HG03039 (cell line): ENCODE results near the gene MAST4.

Experiments
- ATAC-seq: cut with Tn5 transposase; IDR thresholded peaks from one replicate; pipeline ENCODE4 v1.9.1; 2021; ENCODE audit warnings: mild to moderate bottlenecking, moderate library complexity; ENCODE audit not compliant: unreplicated experiment

The MAST4 gene

DNA sequence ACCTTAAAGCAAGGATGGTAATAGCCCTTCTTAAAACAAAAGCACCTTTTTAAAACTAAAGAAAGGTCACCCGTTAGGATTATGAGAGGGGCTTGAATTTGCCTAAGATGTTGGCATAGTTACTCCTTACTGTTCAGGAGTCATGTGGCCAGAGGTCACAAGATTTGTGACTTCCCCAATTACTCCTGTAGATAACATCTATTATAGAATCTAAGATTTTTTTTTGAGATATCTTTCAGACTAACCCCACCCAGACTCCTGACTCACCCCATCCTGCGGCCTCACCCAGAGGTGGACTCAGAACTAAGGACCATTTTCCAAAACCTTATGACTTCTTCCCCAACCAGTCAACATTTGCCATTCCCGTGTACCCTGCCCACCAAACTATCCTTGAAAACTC is 598.0 kb downstream of the MAST4 start:
- no peak for ATAC-seq

DNA sequence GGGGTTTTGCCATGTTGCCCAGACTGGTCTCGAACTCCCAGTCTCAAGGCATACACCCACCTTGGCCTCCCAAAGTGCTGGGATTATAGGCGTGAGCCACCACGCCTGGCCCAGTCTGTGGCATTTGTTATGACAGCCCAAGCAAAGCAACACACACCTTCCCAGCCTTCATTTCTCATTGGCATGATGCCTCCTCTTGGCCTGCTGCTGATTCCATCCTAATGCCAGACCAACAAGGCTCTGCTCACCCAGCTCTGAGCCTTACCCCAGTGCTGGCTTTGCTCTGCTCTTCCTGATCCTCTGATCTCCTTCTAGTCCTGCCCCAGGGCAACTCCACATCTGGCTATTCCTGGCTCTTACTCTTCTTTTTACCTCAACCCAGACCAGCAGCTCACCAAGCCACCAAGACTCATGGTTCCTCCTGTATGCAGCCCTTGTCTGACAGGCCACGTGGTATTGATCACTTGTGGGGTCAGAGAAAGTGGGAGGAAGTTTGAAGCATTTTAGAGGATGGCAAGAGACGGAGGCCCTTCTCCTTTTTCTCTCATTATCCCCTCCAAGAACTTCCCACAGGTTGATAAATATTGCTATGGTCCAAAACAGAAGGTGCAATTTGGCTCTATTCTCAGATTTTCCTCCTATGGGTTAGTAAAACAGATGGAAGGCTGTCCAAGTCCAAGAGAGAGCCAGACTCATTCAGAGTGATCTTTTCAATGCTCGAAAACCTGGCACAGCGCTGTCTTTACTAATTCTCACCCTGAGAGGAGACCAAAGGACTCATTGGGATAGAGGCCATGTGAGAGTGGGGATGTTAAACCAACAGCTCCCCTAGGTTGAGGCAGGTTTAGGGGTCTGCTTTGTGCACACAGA is 599.4 kb downstream of the MAST4 start:
- ATAC-seq, result peak; percentile 32

DNA sequence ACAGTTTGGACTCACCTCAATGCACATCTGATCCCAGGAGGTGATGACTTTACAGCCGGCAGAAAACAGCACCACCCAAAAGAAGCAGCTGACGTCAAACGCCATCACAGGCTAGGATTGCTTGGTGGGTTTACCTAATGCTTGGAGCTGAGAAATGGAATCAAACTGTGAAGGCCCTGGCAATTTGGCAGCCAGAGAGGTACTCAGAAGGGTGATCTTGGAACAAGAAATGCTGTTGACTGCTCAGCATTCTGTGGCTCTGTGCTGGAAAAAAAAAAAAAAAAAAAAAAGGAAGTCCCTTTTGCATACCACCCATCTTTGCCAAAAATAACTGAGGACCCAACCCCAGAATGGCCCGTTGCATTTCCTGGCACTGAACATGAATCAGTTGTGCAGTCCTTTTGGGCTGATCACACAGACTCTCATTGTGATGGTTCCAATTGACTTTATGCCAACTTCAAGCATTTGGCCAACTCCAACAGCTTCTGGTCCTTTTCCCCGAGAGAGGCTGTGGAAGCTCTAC is 600.4 kb downstream of the MAST4 start, which contains the start of gene CD180:
Gene CD180 (minus strand): TSS at position 263 of the 523 bp plus-strand sequence. CDS start 158 bp downstream, at position 105.
- ATAC-seq, result no peak

DNA sequence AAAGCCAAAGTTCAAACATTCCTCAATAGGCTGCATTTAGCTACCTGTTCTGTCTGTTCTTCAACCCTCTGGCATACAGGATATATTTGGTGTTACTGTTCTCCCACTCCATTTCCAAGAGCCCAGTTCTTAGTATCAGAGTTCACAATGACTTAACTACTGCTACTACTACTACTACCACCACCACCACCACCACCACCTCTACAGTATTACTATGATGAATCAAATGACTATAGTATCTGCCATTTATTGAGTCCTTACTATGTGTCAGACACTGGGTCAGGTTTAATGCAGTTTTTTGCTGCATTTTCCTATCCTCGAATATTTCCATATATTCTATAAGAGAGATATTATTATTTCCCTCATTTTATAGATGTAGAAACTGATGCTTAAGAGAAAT is 601.3 kb downstream of the MAST4 start:
- no peak for ATAC-seq

DNA sequence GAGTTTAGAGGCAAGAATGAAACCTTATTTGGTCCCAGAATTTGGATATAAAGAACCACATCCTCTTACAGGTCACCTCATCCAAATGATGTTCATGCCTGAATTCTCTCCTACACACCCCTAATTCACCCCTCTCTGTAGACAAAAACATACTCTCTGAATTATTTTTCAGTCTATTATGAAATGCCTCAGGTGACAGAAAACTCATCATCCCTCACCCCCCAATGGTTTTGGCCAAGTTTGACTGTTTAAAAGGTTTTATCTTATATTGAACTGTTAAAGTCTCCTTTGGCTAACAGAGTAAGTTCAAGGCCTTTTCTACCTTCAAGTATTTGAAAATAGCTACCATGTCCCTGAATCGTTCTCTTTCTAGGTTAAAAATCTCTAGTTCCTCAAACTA is 602.7 kb downstream of the MAST4 start:
- ATAC-seq, result no peak

DNA sequence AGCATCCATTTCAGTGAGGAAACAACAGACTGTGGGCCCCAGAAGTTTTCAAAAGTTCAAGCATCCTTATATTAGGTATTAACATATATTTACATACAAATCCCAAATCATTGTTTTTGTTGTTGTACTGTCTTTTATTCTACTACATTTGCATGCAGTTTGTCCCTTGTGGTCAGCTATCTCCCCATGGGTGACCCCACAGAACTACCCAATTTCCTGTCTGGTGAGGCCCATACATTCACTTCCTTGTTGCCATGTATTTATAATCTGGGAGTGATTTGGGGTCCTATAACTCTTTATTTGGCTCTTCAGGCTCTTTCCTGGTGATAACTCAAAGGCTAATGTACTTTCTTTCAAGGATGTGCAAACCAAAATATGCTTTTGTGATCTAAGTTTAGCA is 603.7 kb downstream of the MAST4 start:
- ATAC-seq, result no peak

DNA sequence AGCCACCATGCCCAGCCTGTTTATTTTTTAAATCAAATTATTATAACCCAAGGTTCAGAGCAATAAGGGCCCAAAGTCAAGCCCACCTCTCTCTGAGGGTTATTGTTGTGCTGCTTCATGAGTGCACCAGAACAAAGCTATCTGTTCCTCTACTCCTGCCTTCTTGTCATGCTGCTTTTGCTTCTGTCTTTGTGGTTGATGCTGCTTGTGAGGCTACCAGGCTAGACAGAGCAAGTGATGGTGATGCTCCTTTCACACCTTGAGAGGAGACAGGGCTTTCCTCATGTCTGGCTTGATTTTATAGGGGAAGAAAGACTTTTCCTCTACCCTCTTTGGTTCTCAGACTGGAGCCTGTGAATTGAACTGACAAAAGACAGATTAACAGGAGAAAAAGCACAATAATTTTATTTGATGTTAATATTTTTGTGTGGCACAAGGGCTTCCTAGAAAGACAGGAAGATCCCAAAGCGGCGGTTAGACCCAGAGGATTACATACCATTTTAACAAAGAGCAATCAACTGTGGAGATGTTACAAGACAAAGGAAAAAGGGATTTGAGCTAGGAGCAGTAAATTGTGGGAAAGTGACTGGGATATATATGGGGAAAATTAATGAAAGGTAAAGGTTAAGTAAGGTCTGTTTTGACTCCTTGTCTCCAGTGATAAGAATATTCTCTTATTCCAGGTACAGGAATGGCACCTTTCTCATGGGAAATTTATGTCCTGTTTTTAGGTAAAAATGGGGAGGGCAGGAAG is 604.8 kb downstream of the MAST4 start:
- no peak for ATAC-seq

DNA sequence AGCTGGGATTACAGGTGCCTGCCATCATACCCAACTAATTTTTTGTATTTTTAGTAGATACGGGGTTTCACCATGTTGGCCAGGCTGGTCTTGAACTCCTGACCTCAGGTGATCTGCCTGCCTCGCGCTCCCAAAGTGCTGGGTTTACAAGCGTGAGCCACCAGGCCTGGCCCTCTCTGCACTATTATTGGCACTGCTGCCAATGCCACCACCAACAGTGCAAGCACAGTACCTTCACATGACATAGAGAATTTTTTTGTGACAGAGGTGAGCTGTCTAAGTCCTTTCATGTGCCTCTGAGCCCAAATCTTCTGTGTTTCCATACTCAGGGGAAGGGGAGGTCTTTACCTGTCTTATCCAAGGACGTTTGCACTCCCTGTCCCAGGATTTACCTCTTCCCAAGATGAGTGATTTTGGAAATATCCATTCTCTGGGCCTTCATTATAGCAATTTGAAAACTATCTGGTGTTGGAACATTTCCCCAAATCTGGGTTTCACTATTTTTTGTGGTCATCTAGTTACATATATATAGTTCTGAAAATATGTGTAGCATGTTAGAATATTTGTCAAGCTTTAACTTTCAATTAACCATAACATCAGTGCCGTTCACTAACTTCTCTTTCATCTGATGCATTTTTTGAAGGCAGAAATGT is 605.8 kb downstream of the MAST4 start:
- ATAC-seq, result no peak

DNA sequence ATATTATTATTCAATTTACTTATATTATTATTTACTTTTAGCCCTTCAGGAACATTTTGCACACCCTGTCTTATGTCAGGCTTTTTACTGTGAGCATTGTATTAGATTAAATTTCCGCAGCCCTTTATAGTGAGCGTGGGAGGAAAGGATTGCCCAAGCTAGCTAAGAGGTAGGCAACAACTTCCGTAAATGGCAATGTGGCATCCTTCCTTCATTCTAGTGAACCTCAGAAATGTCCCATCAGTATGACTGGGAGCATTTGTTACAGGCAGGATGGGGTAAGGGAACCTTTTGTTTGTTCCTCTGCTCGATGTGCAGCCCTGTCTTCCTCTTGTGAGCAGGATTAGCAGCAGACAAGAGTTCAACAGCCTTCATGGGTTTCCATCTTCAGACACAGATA is 606.6 kb downstream of the MAST4 start:
- no peak for ATAC-seq

DNA sequence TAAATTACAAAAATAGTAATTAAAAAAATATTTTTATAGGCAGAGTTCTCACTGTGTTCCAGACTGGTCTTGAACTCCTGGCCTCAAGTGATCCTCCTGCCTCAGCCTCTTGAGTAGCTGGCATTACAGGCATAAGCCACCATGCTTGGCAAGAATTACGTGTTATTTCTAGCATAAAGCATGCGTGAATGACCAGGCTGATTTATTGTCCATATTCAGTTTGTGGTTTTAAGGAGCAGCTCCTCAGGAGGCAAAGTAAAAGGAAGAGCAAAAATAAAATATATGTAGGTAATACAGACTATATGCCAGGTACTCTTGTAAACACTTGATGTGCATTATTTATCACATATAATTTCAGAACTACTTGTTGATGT is 607.5 kb downstream of the MAST4 start:
- no peak for ATAC-seq

DNA sequence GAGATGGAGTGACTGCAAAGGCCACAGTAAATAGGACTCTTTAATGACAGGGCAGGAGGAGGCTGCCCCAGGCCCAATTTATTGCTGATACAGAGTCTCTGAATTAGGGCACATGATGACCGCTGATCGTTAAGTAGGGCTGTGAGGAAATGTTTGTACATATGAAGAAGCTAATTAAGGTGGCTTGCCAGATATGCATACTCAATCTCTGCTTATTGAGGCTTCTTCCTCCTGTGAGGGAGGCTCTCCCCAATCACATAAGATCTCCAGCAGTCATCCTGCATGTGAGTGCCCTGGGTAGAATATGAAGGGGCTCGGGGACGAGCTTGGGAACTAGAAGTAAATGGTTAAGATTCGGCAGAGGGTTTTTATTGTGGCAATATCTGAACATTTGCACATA is 608.6 kb downstream of the MAST4 start:
- ATAC-seq, result no peak

DNA sequence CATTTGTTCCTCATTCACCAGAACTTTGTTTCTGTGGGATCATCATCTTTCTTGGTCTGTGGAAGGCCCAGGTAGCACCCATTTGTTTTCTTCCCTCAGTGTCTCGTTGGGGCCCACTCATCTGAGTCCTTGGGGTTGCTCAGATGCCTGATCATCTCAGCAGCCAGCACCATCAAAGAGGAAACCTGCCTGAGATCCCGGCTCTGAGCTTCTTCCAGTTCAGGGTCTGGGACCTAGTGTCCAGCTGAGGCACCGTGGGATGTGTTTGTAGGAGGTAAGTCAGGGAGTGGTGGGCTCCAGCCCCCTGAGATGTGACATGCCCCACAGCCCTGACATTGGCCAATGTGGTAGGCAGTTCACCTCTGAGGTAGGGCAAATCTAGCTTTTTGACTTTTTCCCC is 609.8 kb downstream of the MAST4 start:
- no peak for ATAC-seq

DNA sequence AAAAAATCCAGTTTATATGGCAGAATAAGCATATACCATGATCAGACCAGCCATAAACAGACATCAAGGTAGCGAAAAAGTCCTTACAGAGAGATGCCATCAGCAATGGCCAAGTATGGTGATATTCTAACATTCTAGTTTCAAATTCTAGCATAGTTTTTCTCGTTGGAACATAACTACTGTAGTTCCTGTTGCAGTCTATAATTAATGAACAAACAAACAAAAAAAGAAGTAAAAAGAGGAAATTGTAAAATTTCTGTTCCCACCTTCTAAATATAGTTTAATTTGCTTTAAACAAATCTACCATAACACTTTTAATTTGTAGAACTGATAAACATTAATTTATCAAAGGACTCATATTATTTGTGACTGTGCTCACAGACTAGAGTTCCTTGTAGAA is 610.3 kb downstream of the MAST4 start:
- no peak for ATAC-seq

DNA sequence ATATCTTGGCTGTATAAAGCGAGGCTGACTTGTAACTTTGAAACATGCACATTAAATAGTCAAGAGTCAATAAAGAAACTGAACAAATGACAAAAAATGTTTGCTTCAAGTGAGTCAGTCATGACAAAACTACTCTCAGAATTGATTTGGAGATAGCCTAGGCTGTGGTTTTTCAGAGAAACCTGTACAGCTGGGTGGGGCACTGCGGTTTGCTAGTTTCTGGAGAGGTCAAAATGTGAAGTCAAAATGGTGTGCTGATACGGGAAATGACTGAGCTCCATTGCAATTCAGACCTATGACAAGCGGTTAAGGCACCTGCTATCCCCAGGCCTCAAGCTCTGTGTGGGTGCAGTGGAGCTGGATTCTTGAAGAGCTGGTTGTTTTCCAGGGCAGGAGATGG is 610.7 kb downstream of the MAST4 start:
- peak; percentile 81 for ATAC-seq

DNA sequence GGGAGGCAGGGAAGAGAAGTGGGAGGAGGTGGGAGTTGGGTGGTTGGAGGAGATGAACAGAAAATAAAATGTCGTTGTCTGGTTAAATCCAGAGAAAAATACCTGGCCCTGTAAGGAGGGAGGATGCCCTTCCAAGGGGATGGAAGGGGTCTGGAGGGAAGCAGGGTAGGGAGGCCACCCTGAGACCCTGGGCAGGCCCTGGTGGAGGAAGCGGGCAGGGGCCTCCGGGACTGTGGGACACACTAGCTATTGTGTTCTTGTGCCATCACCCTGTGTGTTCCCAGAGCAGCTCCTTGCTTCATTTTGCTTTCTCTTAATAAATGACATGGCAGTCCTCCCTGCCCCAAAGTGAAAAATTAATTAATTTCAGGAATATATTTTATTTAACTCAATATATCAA is 612.2 kb downstream of the MAST4 start:
- ATAC-seq, result no peak

DNA sequence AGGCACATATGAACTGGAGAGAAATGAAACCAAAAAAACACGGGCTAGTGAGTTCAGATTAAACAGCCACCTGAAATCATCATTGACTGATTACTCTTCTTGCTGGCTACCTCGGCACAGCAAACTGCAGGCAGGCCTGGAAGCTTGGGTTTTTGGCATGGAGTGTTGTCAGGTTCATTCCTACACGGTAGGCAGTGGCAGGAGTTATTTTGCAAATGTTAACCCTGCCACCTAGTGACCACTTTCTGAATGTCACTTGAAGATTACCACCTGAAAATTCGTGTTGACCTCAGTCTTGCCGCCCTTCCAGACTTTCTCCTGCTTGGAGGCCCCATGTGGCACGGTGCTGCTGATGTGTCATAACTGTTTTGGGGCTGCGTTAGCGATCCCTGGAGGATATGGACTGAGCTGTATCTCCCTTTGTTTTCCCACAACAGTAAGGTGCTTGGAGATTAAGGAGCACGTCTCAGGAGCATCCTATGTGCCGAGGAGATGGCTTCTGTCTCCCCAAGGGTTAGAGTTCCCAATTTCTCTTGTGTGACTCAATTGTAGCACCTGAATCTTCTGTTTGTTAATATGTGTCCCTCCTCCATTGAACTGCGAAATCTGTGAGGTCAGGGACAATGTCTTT is 613.1 kb downstream of the MAST4 start:
- ATAC-seq, result no peak

DNA sequence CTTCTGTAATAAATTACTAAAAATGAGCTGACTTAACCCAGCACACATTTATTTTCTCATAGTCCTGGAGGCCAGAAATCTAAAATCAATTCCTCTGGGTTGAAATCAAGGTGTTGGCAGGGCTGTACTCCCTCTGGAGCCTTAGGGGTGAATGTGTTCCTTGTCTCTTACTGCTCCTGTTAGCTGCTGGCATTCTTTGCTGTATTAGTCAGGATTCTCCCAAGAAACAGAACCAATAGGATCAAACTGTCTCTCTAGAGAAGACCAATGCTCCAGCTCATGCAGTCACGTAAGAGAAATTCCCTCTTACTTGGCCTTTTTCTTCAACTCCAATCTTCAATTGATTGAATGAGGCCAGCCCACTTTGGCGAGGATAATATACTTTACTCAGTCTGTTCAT is 615.7 kb downstream of the MAST4 start:
- ATAC-seq, result no peak

DNA sequence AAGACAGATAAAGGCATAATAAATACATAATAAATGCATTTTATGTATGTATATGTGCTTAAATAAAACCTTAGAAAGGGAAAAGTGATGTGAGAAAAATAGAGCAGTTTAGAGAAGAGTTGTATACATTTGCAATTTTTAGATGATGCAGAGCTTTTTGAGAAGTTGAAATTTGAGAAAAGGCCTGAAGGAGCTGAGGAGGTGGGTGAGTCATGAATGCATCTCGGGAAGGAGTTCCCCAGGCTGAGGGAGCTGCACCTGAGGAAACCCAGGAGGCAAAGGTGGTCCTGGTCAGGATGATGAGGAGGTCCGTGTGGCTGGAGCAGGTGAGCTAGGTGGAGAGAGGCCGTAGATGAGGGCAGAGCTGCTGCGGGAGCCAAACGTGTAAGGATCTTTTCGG is 617.8 kb downstream of the MAST4 start:
- ATAC-seq, result no peak

DNA sequence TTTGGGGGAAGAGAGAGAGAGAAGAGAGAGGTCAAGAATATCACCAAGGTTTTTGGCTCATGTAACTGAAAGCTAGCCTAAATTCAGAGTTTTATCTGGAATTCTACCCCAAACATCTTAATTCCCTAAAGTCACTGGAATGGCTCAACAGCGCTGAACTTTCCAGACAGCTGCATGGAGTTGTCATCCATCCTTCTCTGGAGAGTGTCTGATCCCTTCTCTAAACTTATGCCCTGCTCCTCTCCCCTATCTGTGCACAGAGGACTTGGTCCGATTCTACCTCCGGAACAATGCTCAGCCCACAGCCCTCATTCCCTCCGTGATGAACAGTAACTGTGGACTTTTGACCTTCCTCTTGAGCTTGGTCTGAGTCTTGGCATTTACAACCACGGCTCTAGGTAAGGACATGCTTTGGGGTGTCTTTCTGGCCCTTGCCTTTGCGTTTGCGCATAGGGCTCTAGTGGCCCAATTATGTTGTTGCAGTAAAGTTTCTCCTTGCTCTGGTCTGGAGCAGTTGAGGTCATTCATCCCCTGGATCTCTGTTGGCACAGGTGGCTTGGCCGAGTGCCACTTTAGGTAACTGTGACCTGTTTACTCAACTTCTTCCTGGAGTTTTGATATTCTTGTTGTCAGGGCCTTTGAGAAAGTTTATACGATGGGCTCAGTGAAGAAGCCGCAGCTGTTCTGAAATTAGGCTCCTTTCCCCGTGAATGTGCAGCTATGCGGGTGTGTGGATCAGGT is 618.7 kb downstream of the MAST4 start:
- no peak for ATAC-seq
